WTC11 (cell line): Measurements from ENCODE around the gene ADGRG3. TPM values are rescaled to one million over a fixed set of nuclear protein-coding genes. Genes with fewer than 3 reads are reported as not detected.

Experiments used
- ATAC-seq: fragments of 200-7000 bp; cut with Tn5 transposase; 2 replicates; pipeline ENCODE4 v1.10.0; 2021; ENCODE audit warnings: mild to moderate bottlenecking, moderate library complexity
- CTCF ChIA-PET: fragments of 300-600 bp; sonication (Branson Sonifier 250); formaldehyde crosslinking; loops from one replicate; lab custom pipeline; 2021; ENCODE audit warnings: antibody characterized with exemption; lab: Charles Lee
- POLR2A ChIA-PET: fragments of 350-600 bp; sonication (Branson Sonifier 250); formaldehyde crosslinking; loops from one replicate; lab custom pipeline; 2021; ENCODE audit warnings: antibody characterized with exemption; lab: Charles Lee
- DNase-seq: peaks from one replicate; pipeline ENCODE4 v3.0.0; 2021; ENCODE audit warnings: low spot score
- H3K27ac Mint-ChIP-seq: 2 replicates; pipeline ENCODE4 v1.8.0; 2021; ENCODE audit warnings: mixed read lengths
- H3K27me3 Mint-ChIP-seq: 2 replicates; pipeline ENCODE4 v1.8.0; 2021; ENCODE audit warnings: low read depth, mild to moderate bottlenecking, moderate library complexity, mixed read lengths
- H3K36me3 Mint-ChIP-seq: 2 replicates; pipeline ENCODE4 v1.8.0; 2021; ENCODE audit warnings: mixed read lengths
- H3K4me1 Mint-ChIP-seq: 2 replicates; pipeline ENCODE4 v1.8.0; 2022; ENCODE audit warnings: mixed read lengths
- H3K4me3 Mint-ChIP-seq: 2 replicates; pipeline ENCODE4 v1.8.0; 2021; ENCODE audit warnings: mild to moderate bottlenecking, moderate library complexity, mixed read lengths
- H3K9me3 Mint-ChIP-seq: 2 replicates; pipeline ENCODE4 v1.8.0; 2021; ENCODE audit warnings: mixed read lengths
- AR ChIP-seq: fragments of 250-450 bp; sonication (Bioruptor Pico); IDR thresholded peaks from 2 replicates; pipeline ENCODE4 v1.9.0; 2021; ENCODE audit warnings: mild to moderate bottlenecking
- ARID4B ChIP-seq: sonication (generic); formaldehyde crosslinking; IDR thresholded peaks from 2 replicates; pipeline ENCODE4 v1.8.0; 2023; ENCODE audit warnings: missing genetic modification reagents, mild to moderate bottlenecking, borderline replicate concordance
- CDX4 ChIP-seq: fragments of 250-450 bp; sonication (Bioruptor Pico); IDR thresholded peaks from 2 replicates; pipeline ENCODE4 v1.9.0; 2021; ENCODE audit warnings: moderate library complexity, mild to moderate bottlenecking, inconsistent platforms, borderline replicate concordance
- CREM ChIP-seq: sonication (generic); formaldehyde crosslinking; IDR thresholded peaks from 2 replicates; pipeline ENCODE4 v1.8.1; 2022; ENCODE audit warnings: mild to moderate bottlenecking, missing genetic modification reagents, moderate library complexity
- HMGXB4 ChIP-seq: sonication (generic); formaldehyde crosslinking; IDR thresholded peaks from 2 replicates; pipeline ENCODE4 v1.8.1; 2023; ENCODE audit warnings: mild to moderate bottlenecking, moderate library complexity, missing genetic modification reagents
- IRF1 ChIP-seq: sonication (generic); formaldehyde crosslinking; IDR thresholded peaks from 2 replicates; pipeline ENCODE4 v1.8.0; 2023; ENCODE audit warnings: missing genetic modification reagents
- MLX ChIP-seq: sonication (generic); formaldehyde crosslinking; IDR thresholded peaks from 2 replicates; pipeline ENCODE4 v1.8.1; 2023; ENCODE audit warnings: mild to moderate bottlenecking, missing genetic modification reagents, moderate library complexity
- NFE2L1 ChIP-seq: sonication (generic); formaldehyde crosslinking; IDR thresholded peaks from 2 replicates; pipeline ENCODE4 v1.8.1; 2023; ENCODE audit warnings: missing genetic modification reagents
- PRRX2 ChIP-seq: fragments of 250-450 bp; sonication (Bioruptor Pico); IDR thresholded peaks from 2 replicates; pipeline ENCODE4 v1.8.0; 2021; ENCODE audit warnings: mild to moderate bottlenecking
- SMAD3 ChIP-seq: sonication (generic); formaldehyde crosslinking; IDR thresholded peaks from 2 replicates; pipeline ENCODE4 v1.8.0; 2022; ENCODE audit warnings: missing genetic modification reagents, mild to moderate bottlenecking, borderline replicate concordance
- SOX15 ChIP-seq: fragments of 250-450 bp; sonication (Bioruptor Pico); IDR thresholded peaks from 2 replicates; pipeline ENCODE4 v1.9.0; 2021; ENCODE audit warnings: mild to moderate bottlenecking
- STAT6 ChIP-seq: sonication (generic); formaldehyde crosslinking; conservative IDR thresholded peaks from 2 replicates; pipeline ENCODE4 v1.8.1; 2023; ENCODE audit warnings: mild to moderate bottlenecking, low read depth, missing genetic modification reagents, moderate library complexity
- ZBTB21 ChIP-seq: sonication (generic); formaldehyde crosslinking; IDR thresholded peaks from 2 replicates; pipeline ENCODE4 v1.8.1; 2023; ENCODE audit warnings: mild to moderate bottlenecking, missing genetic modification reagents, borderline replicate concordance
- ZBTB43 ChIP-seq: sonication (generic); formaldehyde crosslinking; IDR thresholded peaks from 2 replicates; pipeline ENCODE4 v1.8.1; 2023; ENCODE audit warnings: mild to moderate bottlenecking, missing genetic modification reagents
- ZNF263 ChIP-seq: sonication (generic); formaldehyde crosslinking; IDR thresholded peaks from 2 replicates; pipeline ENCODE4 v1.8.1; 2022; ENCODE audit warnings: low read depth, mild to moderate bottlenecking, moderate library complexity, missing genetic modification reagents
- total RNA-seq: library from RNA; stranded (reverse); gene quantifications from 3 replicates; pipeline ENCODE4 v1.2.3, GENCODE V29; 2021

Gene ADGRG3
- total RNA-seq, 1 experiment from 2014 or later, result 0.44 TPM

GRCh38 chr16:57728336-57729181, 60.5 kb downstream of the ADGRG3 start:
- no peak for DNase-seq
- no peak for ATAC-seq
- no peak for TF ChIP-seq SOX15
- no peak for TF ChIP-seq CREM
- TF ChIP-seq ZNF263, result no peak
- TF ChIP-seq PRRX2 (CRISPR knock-in tag), result no peak
- no peak for TF ChIP-seq AR (CRISPR knock-in tag)
- no peak for TF ChIP-seq CDX4 (CRISPR knock-in tag)
- no peak for TF ChIP-seq ZBTB43 (CRISPR knock-in tag)
- TF ChIP-seq ZBTB21 (CRISPR knock-in tag), result no peak
- no peak for TF ChIP-seq MLX (CRISPR knock-in tag)
- TF ChIP-seq SMAD3, result no peak
- Mint-ChIP-seq H3K36me3 (no peaks in the 10 kb centered on the region), H3K9me3 (no peaks in the 10 kb centered on the region; the same call in 1 of the 2 replicates), H3K27ac (no peak overlapping the region), H3K27me3 (peaks cover 3% of the 10 kb centered on the region; the same call in 1 of the 2 replicates), H3K4me1 (peaks cover 5% of the 10 kb centered on the region), H3K4me3 (no peak overlapping the region)
- ChIA-PET CTCF (interaction anchor here (1.0 to 1.6 kb wide), 3 partner anchors 8 to 137 kb away, joined by 3 to 4 read pairs (median 4); no protein-coding TSS in a partner anchor), POLR2A (no interaction called here)

GRCh38 chr16:57729182-57729484, 61.0 kb downstream of the ADGRG3 start:
- Mint-ChIP-seq H3K9me3 (no peaks in the 10 kb centered on the region; the same call in 1 of the 2 replicates), H3K4me3 (no peak overlapping the region), H3K36me3 (no peaks in the 10 kb centered on the region), H3K4me1 (peaks cover 5% of the 10 kb centered on the region), H3K27me3 (peaks cover 3% of the 10 kb centered on the region; the same call in 1 of the 2 replicates), H3K27ac (no peak overlapping the region)
- CTCF ChIA-PET, result no interaction called here
- POLR2A ChIA-PET, result no interaction called here
- ATAC-seq (no peak), DNase-seq (no peak)
- TF ChIP-seq STAT6 (no peak), HMGXB4 (CRISPR knock-in tag) (no peak), NFE2L1 (no peak), IRF1 (CRISPR knock-in tag) (no peak), CDX4 (CRISPR knock-in tag) (no peak), ARID4B (CRISPR knock-in tag) (no peak), SMAD3 (no peak)
